Fibroblast of skin of left biceps (primary cell): ENCODE measurements around the gene XAB2.

Experiments
- DNase-seq, 2 experiments: peaks; one replicate each; pipeline ENCODE4 v3.0.0-alpha.2; 2013; ENCODE audit warnings: low read depth in 2 of 2

The XAB2 gene

DNA sequence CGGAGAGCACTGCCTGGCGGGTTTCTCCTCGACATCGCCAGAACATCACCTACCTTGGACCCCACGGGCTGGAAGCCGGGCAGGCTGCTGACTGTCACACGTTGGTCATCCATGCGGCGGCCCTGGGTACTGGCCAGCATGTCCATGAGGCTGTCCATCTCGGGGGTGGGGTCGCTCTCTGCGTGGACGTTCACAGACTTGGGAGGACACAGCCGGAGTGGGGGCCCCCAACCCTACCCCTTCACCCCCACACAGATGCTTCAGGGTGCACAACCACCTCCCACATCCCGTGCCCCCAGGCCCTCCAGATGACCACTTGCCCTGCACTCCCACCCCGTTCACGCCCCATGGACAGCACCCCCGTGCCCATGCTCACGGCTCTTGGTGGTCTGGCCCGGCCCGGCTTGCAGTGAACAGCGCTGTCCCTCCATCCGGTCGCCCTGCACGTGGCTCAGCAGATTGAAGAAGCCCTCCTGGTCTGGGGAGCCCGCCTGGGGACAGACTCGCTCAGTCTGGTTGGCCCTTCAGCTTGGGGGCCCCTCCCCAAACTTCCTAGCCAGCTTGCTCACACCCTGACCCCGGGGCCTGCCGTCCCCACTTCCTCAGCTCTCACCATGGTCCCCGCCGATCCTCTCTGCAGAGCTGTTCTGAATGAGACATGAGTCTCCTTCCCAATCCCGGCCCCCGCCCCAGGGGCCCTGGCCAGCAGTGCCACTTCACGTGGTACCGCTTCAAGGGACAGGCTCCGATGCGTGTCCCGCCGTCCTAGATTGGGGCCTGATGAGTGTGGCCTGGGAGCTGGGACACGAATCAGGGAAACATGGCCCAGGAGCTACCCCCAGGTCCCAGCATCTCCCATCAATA is 3.2 kb upstream of the XAB2 start:
- no peak for DNase-seq

DNA sequence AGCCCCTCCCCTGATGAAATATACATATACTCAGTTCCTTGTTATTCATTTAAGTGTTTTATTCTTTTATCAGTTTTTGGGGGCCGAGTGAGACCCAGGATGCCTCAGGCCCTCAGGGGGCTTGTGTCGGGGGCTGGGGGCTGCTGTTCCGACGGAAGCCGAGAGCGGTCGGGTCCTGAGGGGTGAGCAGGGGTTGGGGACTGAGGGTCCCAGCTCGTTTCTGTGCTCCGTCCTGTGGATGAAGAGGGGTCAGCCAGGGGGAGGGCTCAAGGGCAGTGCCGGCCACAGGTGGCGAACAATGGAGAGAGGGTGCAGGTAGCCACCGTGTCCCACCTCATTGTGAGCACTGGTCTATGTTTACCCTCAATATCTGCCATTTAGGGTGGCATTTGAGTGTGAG is 2.2 kb upstream of the XAB2 start:
- no peak for DNase-seq

DNA sequence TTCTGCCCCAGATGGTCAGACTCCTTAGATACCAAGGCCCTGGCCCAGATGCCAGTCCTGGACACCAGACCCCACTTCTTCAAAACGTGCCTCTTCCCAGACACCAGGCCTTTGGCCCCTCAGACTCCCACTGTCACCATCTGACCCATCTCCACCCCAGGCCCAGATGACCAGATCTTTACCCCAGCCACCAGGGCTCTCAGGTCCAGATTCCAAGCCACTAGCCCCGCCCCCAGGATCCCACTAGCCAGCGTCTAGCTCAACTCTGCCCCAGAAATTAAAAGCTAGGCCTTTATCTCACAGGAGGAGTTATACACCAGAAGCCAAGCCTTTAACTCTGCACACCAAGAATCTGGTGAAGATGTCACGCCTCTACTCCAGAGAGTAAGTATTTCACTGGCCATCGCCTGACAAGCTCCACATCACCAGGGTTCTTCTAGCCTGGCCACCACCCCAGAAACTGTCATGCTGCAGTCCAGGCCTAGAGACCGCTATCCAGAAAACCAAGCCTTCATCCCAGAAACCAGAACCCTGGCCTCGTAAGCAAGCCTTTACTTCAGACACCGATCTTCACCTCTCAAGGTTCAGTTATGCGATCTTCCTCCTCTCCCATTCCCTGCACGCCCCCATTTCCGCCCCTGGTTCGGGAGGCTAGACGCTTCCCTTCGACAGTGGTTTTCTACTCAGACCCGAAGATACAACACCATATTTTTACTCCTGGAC is 595 bp downstream of the XAB2 start:
- DNase-seq: no peak

DNA sequence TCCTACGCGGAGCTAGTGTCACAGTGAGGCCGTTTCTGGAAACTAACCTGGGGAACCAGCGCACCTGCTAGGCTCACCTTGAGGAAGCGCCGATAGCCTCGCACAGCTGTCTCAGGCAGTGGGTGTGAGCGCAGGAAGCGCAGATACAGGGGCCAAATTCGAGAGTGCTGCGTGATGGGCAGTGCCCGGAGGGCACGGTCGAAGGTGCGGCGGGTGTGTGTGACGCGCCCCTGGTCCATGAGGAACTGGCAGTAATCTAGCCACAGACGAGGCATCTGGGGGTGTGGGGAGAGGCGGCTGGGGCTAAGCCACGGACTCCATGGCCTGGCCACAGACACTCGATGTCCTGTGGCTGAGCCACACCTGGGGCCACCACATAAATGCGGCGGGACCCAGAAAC is 2.2 kb downstream of the XAB2 start:
- no peak for DNase-seq

DNA sequence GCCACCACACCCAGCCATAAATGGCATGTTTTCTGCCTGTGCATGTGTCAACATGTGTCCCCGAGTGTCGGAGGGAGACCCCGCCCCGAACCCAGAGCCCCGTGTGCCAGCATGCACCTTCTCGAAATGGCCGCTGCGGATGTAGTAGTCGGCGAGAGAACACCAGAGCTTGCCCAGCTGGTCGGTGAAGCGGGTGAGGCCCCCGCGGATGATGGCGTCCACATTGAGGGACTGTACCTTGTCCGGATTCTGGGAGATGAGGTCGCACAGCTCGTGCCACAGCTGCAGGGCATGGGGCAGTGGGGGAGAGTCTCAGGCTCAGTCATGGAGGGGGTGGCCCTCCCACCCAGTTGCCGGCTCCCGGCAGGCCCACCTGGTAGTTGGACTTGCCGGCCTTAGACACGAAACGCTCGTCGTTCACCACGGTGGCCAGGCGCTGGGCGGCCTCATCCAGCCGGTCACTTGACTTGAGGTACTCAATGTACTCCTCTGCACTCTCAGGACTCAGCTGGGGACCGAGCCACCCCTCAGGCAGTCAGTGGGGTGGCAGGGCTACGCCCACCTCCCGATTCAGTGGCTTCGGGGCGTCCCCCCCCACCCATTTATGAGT is 3.5 kb downstream of the XAB2 start:
- DNase-seq: no peak

DNA sequence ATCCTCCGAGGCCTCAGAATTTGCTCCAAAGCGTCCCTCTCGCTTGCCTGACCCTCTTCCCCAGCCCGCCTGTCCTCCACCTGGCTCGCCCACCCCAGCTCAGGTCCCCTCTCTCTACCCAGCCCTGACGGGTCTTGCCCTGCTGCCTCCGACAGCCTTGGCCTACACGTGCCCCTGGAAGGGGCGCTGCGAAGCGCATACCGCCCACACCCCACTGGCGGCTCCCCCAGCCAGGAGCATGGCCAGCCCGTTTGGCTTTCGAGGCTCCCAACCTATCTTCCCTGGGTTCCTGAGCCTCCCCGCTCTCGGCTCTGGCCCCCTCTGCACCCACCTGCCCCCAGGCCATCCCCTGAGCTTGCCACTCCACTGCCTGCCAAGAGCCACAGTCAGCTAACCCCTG is 4.5 kb downstream of the XAB2 start:
- no peak for DNase-seq

DNA sequence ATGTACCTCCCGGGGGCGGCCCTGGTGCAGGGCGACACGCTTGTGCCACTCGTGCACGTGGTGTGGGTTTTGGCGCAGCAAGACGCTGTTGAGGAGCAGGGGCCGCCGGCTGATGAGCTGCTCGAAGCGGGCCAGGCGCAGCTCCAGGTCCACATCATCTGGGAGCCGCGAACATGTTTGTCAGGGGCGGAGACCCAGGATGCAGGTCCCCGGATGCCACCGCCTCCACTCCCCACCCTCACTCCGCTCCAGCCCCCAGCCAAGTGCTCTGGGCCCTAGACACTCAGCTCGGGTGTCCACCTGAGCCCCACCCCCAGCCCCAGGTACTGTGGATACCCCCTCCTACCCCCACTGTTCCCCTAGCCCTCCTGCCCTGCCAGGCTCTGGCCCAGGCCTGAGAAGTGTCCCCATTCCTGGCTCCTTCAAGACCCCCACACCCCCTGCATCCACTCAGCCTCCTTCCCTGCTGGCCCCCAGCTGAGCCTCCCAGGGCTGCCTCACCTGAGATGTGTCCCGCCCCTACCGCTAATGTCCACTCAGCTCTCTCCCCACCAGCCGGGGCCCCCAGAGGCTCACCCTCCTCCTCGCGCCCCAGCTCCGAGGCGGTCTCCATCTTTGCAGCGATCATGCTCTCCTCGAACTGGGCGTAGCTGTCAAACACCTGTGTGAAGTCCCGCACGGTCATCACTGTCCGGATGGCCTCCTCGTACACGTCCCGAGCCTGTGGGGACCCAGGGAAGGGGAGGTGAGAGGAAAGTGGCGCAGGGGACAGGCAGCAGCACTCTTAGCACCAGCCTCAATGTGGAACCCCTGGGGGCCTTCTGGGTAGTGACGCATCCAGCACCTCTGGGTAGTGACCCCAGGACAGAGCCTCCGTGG is 5.4 kb downstream of the XAB2 start:
- no peak for DNase-seq

DNA sequence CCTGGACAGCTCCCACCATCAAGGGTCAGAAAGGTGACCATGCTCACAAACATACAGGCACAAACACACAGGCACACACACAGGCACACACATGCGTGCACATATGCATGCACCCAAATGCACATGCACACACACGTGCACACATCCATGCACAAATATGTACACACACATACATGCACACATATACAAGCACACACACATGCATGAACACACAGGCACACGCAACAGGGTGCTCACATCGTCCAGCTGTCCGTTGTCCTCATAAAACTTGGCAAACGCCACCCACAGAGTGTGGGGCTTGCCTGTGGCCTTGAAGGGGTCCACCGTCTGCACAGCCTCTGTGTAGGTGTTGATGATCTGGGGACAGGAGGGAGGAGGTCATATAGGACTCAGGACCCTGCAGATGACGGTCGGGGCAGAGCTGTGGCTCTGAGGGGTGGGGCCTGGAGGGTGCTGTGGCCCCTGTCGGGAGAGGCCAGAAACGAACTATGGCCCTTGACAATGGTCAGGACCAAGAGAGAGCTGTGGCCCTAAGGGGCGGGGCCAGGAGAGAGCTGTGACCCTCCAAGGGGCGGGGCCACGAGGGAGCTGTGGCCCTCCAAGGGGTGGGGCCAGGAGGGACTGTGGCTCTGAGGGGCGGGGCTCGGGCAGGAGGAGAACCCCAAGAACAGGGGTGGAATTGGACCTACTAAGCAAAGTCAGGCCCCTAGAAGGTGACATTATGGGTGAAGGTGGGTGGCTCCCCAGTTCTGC is 6.2 kb downstream of the XAB2 start:
- no peak for DNase-seq

DNA sequence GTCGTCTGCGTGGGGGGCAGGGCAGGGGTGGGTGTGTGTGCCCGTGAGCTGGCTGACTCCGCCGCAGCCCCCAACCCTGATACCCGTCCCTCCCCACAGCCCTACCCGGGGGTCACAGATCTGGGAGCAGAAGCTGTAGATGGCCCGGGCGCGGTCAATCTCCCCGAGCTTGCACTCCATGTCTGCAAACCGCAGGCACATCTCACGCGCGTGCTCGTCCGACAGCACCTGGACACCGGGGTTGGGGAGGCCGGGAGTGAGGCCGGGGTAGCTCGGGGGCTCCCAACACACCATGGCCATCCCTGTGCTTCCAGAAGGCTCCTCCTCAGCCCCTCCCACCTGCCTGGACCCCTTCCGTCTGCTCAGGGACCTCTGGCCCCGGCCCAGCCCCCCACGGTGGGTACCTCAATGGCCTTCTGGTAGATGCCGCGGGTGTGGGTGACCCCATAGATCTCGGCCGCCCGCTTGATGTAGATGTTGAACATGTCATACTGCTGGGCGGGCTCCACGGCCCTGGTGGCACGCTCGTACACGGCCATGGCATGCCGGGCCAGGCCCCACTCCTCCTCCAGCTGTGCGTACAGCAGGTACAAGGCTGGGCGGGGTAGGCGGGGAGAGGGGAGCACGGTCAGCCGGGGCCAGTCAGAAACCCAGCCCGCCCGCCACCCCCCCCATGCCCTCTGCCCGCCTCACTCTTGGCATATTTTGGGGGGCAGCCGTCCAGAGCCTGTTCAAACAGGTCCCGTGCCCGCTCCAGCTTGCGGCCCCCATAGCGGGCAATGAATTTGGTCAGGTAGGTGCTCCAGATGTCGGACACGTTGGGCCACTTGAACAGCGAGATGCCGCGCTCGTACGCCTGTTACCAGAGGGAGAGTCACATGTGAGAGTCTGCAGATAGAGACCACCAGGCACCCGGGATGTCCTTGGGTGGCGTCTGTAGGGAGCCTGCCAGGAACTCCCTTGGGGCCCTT is 8.6 kb downstream of the XAB2 start:
- DNase-seq: no peak

DNA sequence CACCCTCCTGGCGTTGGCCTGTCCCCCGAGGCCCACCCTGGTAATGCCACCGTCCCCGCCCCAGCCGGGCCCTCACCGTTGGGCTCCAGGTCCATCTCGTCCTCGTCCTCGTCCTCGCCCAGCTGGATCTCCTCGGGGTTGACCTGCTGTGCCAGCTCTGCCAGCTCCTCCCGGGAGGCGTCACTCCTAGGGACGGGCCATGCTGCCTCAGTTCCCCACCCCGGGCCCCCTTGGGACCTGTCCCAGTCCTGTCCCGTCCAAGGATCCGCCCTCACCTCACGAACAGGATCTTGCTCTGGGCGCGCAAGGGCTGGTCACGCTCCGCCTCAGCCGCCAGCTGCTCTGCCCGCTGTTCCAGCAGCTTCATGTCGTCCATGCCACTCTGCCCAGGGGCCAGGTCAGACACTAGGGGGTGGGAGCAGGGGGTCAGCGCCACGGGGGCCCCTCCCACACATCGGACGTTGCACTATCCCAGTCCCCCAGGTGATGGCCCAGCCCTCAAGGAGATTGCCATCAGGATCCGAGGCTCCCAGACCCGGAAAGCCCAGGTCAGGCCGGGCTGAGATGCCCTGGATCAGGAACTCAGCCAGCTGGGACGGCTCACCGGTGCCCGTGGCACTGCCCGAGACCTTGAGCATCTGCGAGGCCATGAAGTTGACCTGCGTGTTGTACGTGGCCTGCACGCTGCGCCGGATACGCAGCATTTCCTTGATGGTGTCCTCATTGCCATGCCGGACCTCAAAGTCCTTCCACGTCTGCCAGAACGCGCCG is 9.5 kb downstream of the XAB2 start:
- no peak for DNase-seq

DNA sequence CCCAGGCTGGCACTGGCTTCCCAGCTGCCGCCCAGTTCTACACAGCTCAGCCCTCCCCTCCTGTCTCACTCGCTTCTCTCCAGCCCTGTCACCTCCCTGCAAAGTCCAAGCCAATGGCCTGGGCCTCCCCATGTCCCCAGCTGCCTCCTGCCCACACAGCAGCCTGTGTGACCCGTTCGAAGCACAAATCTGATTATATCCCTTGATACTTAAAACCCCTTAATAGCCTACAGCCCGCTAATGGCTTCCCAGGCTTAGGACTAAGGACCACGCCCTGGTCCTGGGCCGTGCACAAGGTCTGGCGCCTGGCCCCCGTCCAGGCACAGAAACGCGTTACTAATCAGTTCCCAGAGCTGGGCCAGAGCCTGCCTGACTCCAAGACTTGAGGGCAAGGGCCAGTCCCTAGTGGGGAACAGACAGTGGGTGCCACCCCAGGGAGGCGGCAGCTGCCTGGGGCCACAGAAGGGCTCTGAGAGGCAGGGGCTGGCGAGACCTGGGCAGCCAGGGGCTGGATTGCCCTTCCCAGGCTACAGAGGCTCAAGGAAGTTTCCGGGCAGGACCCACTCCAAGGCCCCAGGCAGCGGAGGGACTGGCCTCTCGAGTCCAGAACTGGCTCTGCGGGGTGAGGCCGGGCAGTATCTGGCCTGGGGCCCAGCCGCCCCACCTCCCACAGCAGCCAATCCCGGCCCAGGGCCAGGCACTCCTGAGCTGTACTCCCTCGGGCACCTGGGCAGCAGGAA is 10.4 kb downstream of the XAB2 start:
- DNase-seq: no peak

DNA sequence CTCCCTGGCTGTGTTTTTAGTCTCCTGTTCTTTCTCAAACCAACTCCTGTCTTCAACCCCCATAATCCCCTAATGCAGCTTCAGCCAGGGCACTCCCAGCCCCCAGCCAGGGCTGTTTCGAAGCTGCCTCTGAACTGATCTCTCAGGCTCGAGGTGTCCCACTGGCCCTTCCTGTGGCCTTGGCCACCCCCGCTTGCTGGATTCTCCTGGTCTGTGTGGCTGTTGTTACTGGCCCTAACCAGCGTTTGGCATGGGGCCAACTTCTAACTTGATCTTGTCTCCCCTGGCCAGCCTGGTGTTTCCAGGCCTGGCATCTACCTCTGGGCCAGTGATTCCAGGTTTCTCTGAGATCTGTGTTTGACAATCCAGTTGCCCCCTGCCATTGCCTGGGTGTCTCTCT is 11.0 kb downstream of the XAB2 start:
- no peak for DNase-seq

DNA sequence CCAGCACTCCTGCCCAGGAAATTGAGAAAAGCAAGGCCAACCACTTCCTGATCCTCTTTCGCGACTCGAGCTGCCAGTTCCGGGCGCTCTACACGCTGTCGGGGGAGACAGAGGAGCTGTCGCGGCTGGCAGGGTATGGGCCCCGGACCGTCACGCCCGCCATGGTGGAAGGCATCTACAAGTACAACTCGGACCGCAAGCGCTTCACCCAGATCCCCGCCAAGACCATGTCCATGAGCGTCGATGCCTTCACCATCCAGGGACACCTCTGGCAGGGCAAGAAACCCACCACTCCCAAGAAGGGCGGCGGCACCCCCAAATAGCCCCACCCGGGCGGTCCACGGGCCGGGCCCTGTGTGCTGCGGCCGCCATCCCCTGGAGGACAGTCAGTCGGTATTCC is 11.6 kb downstream of the XAB2 start:
- DNase-seq: no peak

DNA sequence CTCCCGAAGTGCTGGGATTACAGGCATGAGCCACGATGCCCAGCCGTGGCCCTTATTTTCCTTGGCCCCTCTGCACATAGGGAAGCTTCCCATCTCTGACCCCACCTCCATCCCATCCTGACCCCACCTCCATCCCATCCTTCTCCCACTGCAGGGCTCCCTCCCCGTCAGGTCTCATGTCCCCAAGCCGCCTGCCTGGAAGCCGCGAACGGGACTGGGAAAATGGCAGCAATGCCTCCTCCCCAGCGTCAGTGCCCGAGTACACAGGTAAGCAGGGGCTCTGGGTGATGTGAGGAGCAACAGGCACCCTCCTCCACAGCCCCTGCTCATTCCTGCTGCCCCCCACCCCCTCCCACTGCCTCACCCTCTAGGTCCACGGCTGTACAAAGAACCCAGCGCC is 12.2 kb downstream of the XAB2 start:
- DNase-seq: no peak

DNA sequence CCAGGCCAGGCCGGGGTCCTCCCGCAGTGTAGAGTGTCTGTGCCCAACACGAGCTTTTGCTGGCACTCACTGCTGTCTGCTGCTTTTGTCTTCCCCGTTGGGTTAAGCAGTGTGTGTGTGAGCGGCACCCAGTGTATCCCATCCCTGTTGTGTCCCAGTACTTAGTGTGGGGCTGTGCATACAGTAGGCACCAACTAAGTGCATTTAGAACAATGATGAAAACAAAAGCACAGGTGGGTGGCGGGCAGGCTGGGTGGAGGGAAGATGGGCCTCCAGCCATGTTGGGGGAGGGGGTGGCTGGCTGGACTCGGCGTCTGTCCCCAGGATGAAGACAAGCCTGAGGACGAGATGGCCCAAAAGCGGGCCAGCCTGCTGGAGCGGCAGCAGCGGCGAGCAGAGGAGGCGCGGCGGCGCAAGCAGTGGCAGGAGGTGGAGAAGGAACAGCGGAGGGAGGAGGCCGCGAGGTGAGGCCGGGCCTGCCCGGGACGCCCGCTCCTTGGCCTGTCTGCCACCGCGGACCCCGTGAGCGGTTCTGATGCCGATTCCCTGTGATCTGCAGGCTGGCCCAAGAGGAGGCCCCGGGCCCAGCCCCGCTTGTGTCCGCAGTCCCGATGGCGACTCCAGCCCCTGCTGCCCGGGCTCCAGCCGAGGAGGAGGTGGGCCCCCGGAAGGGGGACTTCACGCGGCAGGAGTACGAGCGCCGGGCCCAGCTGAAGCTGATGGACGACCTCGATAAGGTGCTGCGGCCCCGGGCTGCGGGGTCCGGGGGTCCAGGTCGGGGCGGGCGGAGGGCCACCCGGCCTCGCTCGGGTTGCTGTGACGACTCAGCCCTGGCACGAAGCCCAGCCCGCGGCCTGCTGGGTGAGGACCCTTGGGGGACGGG is 14.2 kb downstream of the XAB2 start:
- DNase-seq: no peak

DNA sequence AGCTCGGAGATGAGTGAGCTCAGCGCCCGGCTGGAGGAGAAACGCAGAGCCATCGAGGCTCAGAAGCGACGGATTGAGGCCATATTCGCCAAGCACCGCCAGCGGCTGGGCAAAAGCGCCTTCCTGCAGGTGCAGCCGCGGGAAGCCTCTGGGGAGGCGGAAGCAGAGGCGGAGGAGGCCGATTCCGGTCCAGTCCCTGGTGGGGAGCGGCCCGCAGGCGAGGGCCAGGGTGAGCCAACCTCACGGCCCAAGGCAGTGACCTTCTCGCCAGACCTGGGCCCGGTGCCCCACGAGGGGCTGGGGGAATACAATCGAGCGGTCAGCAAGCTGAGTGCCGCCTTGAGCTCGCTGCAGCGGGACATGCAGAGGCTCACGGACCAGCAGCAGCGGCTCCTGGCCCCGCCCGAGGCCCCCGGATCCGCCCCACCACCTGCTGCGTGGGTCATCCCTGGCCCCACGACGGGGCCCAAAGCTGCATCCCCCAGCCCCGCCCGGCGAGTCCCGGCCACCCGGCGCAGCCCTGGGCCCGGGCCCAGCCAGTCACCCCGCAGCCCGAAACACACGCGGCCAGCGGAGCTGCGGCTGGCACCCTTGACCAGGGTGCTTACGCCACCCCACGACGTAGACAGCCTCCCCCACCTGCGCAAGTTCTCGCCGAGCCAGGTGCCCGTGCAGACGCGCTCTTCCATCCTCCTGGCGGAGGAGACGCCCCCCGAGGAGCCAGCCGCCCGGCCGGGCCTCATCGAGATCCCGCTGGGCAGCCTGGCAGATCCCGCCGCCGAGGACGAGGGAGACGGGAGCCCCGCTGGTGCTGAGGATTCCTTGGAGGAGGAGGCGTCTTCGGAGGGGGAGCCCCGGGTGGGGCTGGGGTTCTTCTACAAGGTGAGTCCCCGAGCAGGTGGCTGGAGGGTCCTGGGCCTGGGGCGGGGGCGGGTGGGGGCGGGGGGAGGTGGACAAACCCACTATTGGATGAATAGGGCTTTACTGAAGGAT is 16.8 kb downstream of the XAB2 start:
- DNase-seq: no peak
